Vagina (tissue), 2 donors: ENCODE results near the gene DEGS1.

ENCODE experiments used
- POLR2A ChIP-seq, 2 donors: fragments of 450-650 bp; IDR thresholded peaks; one replicate each; pipeline ENCODE4 v1.6.1; 2017; ENCODE audit warnings: antibody characterized with exemption in 2 of 2, mild to moderate bottlenecking in 2 of 2, moderate library complexity in 2 of 2
- TF ChIP-seq, protein P1 (sequence below), 3 experiments: fragments of 450-650 bp in 2 of 3; fragments of 200-600 bp in 1 of 3; sonication (generic) in 1 of 3; IDR thresholded peaks; one replicate each; pipeline ENCODE4 v1.5.1; 2017 to 2019; ENCODE audit warnings: antibody characterized with exemption in 3 of 3, mild to moderate bottlenecking in 2 of 3, moderate library complexity in 2 of 3

DNA sequence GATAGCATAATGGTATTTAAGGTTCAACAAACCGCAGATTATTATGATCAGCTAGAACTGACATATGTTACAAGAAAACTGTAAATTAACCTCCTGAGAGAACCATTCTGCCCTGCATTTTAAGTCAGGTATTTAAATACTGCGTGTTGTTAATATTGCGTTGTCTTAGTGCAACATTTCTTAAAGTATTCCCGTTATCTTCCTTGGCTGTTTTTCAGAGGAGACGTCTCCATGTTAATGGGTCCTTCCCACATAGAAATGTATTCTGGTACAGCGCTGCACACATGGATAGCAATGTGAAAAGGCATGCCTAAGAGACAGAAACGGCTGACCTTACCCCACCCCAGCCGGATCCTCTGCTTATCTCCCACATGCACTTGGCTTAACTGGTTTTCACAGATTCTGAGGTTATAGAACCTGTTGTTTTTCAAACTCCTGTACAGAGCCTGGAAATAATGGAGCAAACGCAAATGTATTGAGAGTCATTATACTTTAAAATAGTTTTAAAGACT, 22.8 kb upstream of the DEGS1 start:
- no peak for TF ChIP-seq POLR2A (IDR thresholded peaks at IDR 0.05)
- TF ChIP-seq, protein P1, sequence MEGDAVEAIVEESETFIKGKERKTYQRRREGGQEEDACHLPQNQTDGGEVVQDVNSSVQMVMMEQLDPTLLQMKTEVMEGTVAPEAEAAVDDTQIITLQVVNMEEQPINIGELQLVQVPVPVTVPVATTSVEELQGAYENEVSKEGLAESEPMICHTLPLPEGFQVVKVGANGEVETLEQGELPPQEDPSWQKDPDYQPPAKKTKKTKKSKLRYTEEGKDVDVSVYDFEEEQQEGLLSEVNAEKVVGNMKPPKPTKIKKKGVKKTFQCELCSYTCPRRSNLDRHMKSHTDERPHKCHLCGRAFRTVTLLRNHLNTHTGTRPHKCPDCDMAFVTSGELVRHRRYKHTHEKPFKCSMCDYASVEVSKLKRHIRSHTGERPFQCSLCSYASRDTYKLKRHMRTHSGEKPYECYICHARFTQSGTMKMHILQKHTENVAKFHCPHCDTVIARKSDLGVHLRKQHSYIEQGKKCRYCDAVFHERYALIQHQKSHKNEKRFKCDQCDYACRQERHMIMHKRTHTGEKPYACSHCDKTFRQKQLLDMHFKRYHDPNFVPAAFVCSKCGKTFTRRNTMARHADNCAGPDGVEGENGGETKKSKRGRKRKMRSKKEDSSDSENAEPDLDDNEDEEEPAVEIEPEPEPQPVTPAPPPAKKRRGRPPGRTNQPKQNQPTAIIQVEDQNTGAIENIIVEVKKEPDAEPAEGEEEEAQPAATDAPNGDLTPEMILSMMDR (IDR thresholded peaks at IDR 0.05) = no peak
